ENCODE results near the gene DCLRE1A. TPM values are rescaled to one million over a fixed set of nuclear protein-coding genes. Genes with fewer than 3 reads are reported as not detected.

The DCLRE1A gene
- total RNA-seq, 4 donors from 2014 or later: 4.1 to 6.5 (median 5.3) TPM

GRCh38 chr10:113788604-113789083 is 65.2 kb downstream of the DCLRE1A start:
- no peak overlapping the region for H3K4me3 ChIP-seq
- peaks cover 0 to 30% (median 14%) of the 10 kb centered on the region in 4 donors for H3K4me1 ChIP-seq
- H3K27ac ChIP-seq (replicated peaks in 1 of 4): peak overlapping the region; percentile 42 to 65 (median 56)
- no peaks in the 10 kb centered on the region for H3K9me3 ChIP-seq
- no peak for DNase-seq (ENCODE audit: extremely low spot score)
- no peaks in the 10 kb centered on the region for H3K27me3 ChIP-seq
- 19% methylated on average over 9 of the region's 9 CpGs for WGBS
- H3K36me3 ChIP-seq: no peaks in the 10 kb centered on the region
- intact Hi-C loops (cut with DNase I): no loop called here
- TF ChIP-seq POLR2A (IDR thresholded peaks at IDR 0.05; ENCODE audit: low read depth) (no peak), POLR2AphosphoS5 (IDR thresholded peaks at IDR 0.05) (peak; percentile 51 to 58)

Small RNA genes within 50 kb of the gene (small RNA-seq; reads per million reads assigned to genes)
- gene RF00560: 0 reads per million in 3 donors

Other genes with a start within 250 kb of the DCLRE1A start
- not detected for gene NRAP, start 190.0 kb downstream of the DCLRE1A start, total RNA-seq
- 10 to 100 TPM; 10.2 to 15.7 (median 11.6) TPM for gene CASP7, start 174.2 kb downstream of the DCLRE1A start, total RNA-seq
- not detected for gene PLEKHS1, start 102.4 kb downstream of the DCLRE1A start, total RNA-seq
- 10 to 100 TPM; 30.6 to 59.4 (median 40.3) TPM for gene NHLRC2, start 579 bp upstream of the DCLRE1A start, total RNA-seq
- 10 to 100 TPM in 3 of 4 donors, 1 to 10 TPM in 1; 4.2 to 25.3 (median 12.3) TPM for gene ADRB1, start 189.8 kb upstream of the DCLRE1A start, total RNA-seq

Data from esophagus muscularis mucosa (tissue), 4 donors.